Epidermal melanocyte (primary cell): ENCODE data around the gene PAOX.
"Not testable (repeated sequence)": the region's sequence is repeated elsewhere in the genome, so short reads cannot be mapped to it uniquely, and the experiment has no call there.

Experiments
- DNase-seq: peaks from one replicate; pipeline ENCODE4 v3.0.0; 2011; ENCODE audit warnings: low spot score; ENCODE audit not compliant: insufficient read length

PAOX gene

DNA sequence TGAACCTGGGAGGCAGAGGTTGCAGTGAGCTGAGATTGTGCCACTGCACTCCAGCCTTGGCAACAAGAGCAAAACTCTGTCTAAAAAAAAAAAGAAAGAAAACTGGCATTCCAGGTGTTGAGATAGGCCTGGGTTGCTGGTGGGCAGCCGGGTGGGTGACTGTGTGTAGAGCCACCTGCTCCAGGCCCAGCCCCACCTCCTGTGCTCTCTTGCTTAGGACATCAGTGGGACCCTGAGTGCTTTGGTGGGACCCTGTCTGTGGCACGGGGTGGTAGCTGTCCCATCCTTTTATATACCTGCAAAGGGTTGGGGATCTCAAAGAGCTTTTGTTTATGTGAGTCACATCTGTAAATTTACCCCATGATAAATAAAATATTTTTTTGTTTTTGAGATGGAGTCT is 6.2 kb downstream of the PAOX start:
- DNase-seq, result no peak

DNA sequence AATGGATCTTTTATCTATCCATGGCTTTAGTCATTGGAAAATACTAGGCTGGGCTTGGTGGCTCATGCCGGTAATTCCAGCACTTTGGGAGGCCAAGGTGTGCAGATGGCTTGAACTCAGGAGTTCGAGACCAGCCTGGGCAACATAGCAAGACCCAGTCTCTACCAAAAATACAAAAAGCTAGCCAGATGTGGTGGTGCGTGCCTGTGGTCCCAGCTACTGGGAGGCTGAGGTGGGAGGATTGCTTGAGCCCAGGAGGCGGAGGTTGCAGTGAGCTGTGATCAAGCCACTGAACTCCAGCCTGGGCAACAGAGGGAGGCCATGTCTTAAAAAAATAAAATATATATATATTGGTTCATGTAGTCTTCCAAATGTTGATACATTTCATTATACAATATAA is 7.9 kb downstream of the PAOX start:
- not testable (repeated sequence) for DNase-seq

- DNase-seq, result no peak
Observed at GRCh38 chr10:133388236-133388972, 9.3 kb downstream of the PAOX start.

- DNase-seq, result no peak
Observed at GRCh38 chr10:133388973-133389818, 10.1 kb downstream of the PAOX start.

DNA sequence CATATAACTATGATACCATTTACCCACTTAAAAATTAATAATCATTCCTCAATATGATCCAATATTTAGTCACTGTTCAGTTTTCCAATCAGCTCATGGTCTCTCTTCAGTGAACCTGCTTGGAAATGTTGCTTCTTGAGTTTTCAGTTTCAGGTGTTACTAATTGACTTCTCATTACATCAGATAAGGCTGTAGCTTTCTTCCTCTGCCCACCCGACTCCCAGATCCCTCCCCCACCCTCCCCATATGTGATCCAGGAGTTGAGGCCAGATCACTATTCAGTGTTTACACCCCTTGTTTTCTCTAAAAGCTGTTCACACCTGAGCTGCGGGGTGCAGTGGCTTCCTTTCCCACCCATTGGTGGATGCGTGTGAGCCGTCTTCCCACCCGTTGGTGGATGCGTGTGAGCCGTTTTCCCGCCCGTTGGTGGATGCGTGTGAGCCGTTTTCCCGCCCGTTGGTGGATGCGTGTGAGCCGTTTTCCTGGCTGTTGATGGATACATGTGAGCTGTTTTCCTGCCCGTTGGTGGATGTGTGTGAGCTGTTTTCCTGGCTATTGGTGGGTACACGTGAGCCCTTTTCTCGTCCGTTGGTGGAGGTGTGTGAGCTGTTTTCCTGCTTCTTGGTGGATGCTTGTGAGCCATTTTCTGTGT is 11.7 kb downstream of the PAOX start:
- DNase-seq, result no peak

GRCh38 chr10:133391249-133391635 is 12.2 kb downstream of the PAOX start:
- no peak for DNase-seq

GRCh38 chr10:133391761-133392518 is 12.9 kb downstream of the PAOX start:
- no peak for DNase-seq

GRCh38 chr10:133393401-133394063 is 14.5 kb downstream of the PAOX start:
- no peak for DNase-seq

DNA sequence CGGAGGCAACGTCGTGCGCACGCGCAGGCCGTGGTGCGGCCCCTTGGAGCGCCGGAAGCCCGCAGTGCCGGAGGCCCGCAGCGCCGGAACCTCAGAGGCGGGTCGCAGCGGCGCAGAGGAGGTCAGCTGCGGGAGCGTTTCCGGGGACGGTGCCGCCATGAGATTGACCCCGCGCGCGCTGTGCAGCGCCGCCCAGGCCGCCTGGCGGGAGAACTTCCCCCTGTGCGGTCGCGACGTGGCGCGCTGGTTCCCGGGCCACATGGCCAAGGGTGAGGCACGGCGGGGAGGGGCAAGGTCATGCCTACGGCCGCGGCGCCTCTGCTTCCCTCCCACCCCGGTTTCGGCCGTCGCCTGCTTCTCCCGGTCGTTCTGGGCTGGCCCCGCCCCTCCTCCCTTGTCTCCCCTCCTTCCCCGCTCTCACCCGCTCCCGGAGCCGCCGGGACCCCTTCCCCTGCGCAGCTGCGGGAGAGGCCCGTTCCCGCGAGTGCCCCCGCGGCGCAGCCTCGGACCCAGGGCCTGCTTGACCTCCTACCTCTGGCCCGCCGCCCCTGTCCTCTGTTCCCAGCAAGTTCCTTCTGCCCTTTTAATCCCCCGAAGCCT is 15.1 kb downstream of the PAOX start, which contains the start of gene MTG1:
MTG1 (plus strand) TSS at position 94 of the 600 bp plus-strand sequence; CDS start at position 158, 64 bp downstream.
- peak; percentile 98 for DNase-seq

GRCh38 chr10:133394801-133395221 is 15.7 kb downstream of the PAOX start:
- no peak for DNase-seq

DNA sequence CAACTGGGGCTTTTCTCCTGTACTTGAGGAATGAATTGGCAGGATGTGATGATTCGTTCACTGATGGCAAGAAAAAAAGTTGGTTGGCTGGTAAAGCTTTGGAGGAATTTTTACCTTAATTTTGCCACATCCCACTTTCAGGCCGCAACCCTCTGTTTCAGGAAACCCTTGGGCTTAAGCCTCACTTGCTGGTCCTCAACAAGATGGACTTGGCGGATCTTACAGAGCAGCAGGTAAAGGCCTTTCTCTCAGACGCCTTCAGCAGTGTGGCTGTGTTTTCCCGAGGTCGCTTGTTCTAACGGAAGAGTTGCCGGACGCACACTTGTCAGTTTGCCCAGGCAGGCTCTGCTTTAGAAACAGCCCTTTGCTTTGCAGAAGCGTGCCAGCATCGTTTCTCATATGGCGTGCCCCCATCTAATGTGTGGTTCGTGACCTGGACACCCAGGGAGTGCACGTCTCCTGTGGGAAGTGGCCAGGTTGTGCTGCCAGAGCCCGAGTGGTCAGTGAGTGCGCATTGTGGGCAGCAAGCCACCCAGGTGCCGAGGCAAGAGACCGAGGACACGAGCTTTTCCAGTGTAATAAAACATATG is 17.1 kb downstream of the PAOX start:
- no peak for DNase-seq

DNA sequence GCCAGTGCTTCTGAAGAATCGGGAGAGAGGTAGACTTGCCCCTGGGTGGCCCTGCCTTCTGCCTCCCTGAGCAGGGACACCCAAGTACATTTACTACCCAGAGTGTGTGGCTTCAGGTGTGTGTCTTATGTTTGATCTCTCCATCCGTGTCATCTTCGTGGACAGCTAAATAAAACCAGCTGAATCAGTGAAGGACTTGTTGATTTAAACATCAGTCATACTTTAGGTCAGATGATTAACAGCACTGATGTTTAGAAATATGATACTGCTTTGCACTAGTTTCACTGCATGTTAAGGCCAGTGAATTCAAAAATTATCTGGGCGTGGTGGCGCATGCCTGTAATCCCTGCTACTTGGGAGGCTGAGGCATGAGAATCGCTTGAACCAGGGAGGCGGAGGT is 18.9 kb downstream of the PAOX start:
- DNase-seq, result no peak

DNA sequence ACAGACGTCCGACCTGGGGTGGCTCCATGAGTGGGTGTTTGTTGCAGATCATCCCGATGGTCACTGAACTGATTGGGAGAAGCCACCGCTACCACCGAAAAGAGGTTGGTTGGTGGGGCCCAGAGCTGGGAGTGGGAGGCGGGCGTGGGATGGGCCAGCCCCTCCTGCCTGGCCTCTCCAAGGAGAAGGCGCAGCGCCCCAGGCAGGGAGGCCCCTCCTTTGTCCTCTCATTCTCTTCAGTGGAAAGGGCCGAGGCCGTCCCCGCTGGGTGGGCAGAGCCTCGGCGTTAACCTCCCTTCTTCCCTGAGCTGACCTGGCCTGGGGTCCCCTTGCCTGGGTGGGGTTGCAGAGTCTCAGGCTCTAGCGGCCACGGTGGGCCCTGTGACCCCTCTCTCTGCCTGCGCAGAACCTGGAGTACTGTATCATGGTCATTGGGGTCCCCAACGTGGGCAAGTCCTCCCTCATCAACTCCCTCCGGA is 20.1 kb downstream of the PAOX start:
- DNase-seq, result no peak

GRCh38 chr10:133400624-133401424 is 21.8 kb downstream of the PAOX start:
- no peak for DNase-seq

DNA sequence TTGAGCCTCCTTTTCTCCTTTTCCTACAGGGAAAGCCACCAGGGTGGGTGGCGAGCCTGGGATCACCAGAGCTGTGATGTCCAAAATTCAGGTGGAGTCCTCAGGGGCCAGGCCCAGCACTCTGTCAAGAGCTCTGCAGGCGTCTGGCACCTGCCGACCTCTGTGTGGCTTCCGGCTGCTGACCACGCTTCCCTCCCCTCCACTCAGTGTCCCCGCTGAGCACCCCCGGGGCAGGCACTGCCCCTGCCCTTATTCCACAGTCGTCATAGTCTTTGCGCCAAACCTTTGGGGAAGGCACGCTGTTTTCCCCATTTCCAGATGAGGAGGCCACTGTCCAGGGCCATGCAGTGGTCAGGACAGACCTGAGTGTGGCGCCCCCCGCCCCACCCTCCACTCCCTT is 22.4 kb downstream of the PAOX start:
- no peak for DNase-seq

DNA sequence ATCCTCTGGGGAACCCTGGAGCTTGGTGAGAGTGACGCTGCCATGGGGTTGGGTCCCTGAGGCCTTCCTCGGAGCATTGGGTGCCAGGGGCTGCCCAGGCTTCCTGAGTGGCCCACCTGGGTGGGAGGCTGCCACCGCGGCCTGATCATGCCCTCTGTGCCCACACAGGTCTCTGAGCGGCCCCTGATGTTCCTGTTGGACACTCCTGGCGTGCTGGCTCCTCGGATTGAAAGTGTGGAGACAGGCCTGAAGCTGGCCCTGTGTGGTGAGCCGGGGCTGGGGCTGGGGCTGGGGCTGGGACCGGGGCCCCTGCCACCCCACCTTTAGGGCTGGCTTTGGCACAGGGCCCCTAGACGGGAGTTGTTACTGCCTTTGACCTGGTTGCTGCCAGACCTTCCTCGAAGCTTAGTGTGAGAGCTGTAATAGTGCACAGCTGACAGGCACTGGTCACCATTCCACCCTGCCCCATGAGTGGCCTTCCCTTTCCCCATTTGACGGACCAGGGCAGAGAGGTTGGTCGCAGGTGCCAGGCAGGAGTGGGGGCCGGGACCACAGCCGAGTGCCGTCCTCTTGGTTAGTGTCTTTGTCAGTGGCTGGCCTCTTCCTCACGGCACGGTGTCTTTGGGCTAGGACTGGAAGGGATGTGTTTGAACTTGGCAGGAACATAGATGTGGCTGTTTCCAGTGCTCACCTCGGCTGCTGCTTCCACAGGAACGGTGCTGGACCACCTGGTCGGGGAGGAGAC is 23.1 kb downstream of the PAOX start:
- no peak for DNase-seq

GRCh38 chr10:133403359-133403758 is 24.3 kb downstream of the PAOX start:
- DNase-seq, result no peak

DNA sequence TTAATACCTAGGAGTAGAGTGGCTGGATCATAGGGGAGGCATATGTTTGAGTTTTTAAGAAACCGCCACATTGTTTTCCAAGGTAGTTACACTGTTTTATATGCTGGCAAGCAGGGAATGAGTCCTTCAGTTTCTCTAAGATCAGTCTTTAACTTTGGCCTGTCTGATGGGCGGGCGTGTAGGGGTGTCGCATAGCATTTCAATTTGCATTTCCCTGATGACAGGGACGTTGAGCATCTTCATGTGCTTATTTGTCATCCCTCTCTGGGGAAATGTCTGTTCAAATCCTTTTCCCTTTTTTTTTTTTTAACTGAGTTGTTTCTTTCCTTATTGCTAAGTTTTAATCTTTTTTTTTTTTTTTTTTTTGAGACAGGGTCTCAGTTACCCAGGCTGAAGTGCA is 24.7 kb downstream of the PAOX start:
- no peak for DNase-seq
